ENCODE data around the gene AANAT. TPM values are rescaled to one million over a fixed set of nuclear protein-coding genes. Genes with fewer than 3 reads are reported as not detected.

AANAT gene
- total and polyA plus RNA-seq, 11 donors, result 0.19 TPM; not detected in 10

- Histone ChIP-seq H3K4me1 (peaks cover 0 to 29% (median 0%) of the 10 kb centered on the region in 12 donors), H3K36me3 (peaks cover 0 to 76% (median 5%) of the 10 kb centered on the region in 9 donors), H3K27me3 (no peaks in the 10 kb centered on the region), H3K4me3 (no peak overlapping the region), H3K27ac (no peak overlapping the region), H3K9me3 (no peaks in the 10 kb centered on the region)
- TF ChIP-seq CTCF (IDR thresholded peaks at IDR 0.05) (no peak), POLR2A (IDR thresholded peaks at IDR 0.05) (no peak)
- 94 to 95% (median 95%) methylated on average over 10 of the region's 10 CpGs for WGBS, 4 donors
- ATAC-seq (no peak), DNase-seq (no peak)
- intact Hi-C loops (cut with DNase I), result no loop called here
These were observed 10.7 kb downstream of the AANAT start for GRCh38 chr17:76478097-76478496.

GRCh38 chr17:76478730-76479514, 11.5 kb downstream of the AANAT start:
- no peak overlapping the region for H3K4me3 ChIP-seq
- H3K36me3 ChIP-seq, result peaks cover 0 to 68% (median 0%) of the 10 kb centered on the region in 9 donors
- DNase-seq (no peak), ATAC-seq (no peak)
- peaks cover 0 to 36% (median 0%) of the 10 kb centered on the region in 12 donors for H3K4me1 ChIP-seq
- no peaks in the 10 kb centered on the region for H3K27me3 ChIP-seq
- H3K9me3 ChIP-seq, result no peaks in the 10 kb centered on the region
- H3K27ac ChIP-seq, result no peak overlapping the region
- TF ChIP-seq POLR2A (IDR thresholded peaks at IDR 0.05) (no peak), CTCF (IDR thresholded peaks at IDR 0.05) (no peak)
- intact Hi-C loops (cut with DNase I), result no loop called here
- WGBS, 4 donors, result 91 to 95% (median 92%) methylated on average over 22 to 37 of the region's 37 CpGs

GRCh38 chr17:76479515-76480060, 12.2 kb downstream of the AANAT start:
- H3K4me3 ChIP-seq, result no peak overlapping the region
- intact Hi-C loops (cut with DNase I), result no loop called here
- H3K27me3 ChIP-seq, result no peaks in the 10 kb centered on the region
- no peaks in the 10 kb centered on the region for H3K9me3 ChIP-seq
- 88 to 91% (median 90%) methylated on average over 12 to 14 of the region's 14 CpGs for WGBS, 4 donors
- no peak for TF ChIP-seq POLR2A (IDR thresholded peaks at IDR 0.05)
- TF ChIP-seq CTCF (IDR thresholded peaks at IDR 0.05), result no peak
- peaks cover 0 to 43% (median 0%) of the 10 kb centered on the region in 12 donors for H3K4me1 ChIP-seq
- H3K27ac ChIP-seq, result no peak overlapping the region
- H3K36me3 ChIP-seq, result peaks cover 0 to 61% (median 0%) of the 10 kb centered on the region in 9 donors
- DNase-seq, result no peak
- no peak for ATAC-seq

GRCh38 chr17:76480632-76481031, 13.2 kb downstream of the AANAT start:
- no peaks in the 10 kb centered on the region for H3K27me3 ChIP-seq
- ATAC-seq (peak in 1 of 4 donors; percentile 10), DNase-seq (no peak)
- H3K27ac ChIP-seq, result peak overlapping the region in 2 of 12 donors; percentile 26 to 69
- peaks cover 0 to 50% (median 0%) of the 10 kb centered on the region in 9 donors for H3K36me3 ChIP-seq
- peaks cover 0 to 53% (median 2%) of the 10 kb centered on the region in 12 donors for H3K4me1 ChIP-seq
- H3K4me3 ChIP-seq, result no peak overlapping the region
- TF ChIP-seq POLR2A (IDR thresholded peaks at IDR 0.05), result no peak
- no peak for TF ChIP-seq CTCF (IDR thresholded peaks at IDR 0.05)
- 65 to 85% (median 73%) methylated on average over 15 of the region's 15 CpGs for WGBS, 4 donors
- no peaks in the 10 kb centered on the region for H3K9me3 ChIP-seq
- intact Hi-C loops (cut with DNase I), result no loop called here
